ENCODE measurements around the gene PAIP1. TPM values are rescaled to one million over a fixed set of nuclear protein-coding genes. Genes with fewer than 3 reads are reported as not detected.
A peak's percentile ranks its signal among the peaks of the same experiment; 100 is the strongest.
"Not testable (repeated sequence)": the region's sequence is repeated elsewhere in the genome, so short reads cannot be mapped to it uniquely, and the experiment has no call there.

The PAIP1 gene
- polyA plus RNA-seq, 10 donors = 90.1 to 119 (median 101) TPM

DNA sequence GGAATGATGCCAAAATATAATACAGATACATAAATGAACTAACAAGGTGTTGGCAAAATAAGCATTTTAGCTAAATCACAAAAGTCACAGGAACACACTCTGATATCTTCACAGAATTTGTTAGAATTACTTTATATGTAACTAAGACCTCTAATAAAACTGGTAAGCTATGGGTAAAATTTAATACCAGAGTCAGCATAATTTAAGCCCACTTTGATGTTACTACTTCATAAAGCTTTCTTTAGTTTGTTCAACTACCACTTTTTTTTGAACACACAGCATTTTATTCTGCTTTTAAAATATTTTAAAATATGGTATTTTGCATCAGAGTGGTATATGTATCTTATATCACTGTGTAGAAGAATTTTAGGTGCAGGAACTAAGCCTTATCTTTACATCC lies 19.9 kb downstream of the PAIP1 start:
- DNase-seq = no peak

GRCh38 chr5:43533646-43534045 lies 23.2 kb downstream of the PAIP1 start:
- no peak for DNase-seq

GRCh38 chr5:43530648-43531047 lies 26.2 kb downstream of the PAIP1 start:
- no peak for DNase-seq

GRCh38 chr5:43523662-43524072 lies 33.2 kb downstream of the PAIP1 start:
- peak in 2 of 3 donors; percentile 20 to 46 for DNase-seq

DNA sequence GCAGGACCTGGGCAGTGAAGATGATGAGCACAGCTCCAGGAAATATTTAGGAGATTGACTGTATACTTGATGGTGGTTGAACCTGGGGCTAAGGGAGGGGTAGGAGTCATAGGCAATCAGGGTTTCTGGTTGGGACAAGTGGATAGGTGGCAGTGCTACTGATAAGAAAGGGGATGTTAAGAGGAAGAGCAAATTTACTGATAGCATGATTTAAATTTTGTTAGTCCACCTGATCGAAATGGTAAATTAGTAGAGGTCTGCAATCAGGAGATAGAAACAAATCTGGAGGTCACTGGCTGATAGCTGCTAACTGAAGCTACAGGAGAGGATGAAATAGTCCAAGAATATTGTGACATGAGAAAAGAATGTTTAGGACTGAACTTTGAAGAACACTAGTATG lies 36.3 kb downstream of the PAIP1 start:
- DNase-seq = no peak

DNA sequence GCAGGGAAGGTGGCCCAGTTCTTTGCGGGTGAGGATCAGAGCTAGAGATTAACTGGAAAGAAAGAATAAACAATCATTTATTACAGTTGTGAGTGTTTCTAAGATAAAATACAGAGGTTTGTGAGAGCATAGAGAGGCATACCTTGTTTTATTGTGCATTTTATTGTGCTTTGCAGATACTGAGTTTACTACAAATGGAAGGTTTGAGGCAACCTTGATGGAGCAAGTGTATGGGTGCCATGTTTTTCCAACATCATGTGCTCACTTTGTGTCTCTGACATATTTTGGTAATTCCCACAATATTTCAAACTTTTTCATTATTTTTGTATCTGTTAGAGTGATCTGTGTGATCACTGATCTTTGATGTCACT lies 41.2 kb downstream of the PAIP1 start:
- no peak for DNase-seq

- DNase-seq = peak; percentile 96 to 98 (median 97)
Measured at GRCh38 chr5:43514816-43515677, 41.8 kb downstream of the PAIP1 start, which contains the start of gene C5orf34. Gene C5orf34 (minus strand): TSS chr5:43515148. CDS start chr5:43509339, 5,809 bp downstream.

DNA sequence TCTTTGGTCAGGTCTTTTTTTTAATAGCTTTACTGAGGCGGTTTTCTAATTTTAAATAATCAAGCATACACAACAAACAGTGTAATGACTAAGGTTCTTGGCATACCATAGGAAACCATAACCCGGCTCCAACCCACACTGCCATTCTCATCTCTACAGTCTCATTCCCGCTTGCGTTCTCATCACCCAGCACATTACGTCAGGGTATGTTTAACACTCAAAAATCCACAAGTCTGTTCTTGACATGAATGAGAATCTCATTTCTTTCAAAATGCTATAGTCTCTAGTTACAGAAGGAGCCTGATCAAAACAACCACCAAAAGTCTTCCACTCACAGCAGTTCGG lies 42.4 kb downstream of the PAIP1 start:
- DNase-seq = peak in 1 of 3 donors; percentile 42

DNA sequence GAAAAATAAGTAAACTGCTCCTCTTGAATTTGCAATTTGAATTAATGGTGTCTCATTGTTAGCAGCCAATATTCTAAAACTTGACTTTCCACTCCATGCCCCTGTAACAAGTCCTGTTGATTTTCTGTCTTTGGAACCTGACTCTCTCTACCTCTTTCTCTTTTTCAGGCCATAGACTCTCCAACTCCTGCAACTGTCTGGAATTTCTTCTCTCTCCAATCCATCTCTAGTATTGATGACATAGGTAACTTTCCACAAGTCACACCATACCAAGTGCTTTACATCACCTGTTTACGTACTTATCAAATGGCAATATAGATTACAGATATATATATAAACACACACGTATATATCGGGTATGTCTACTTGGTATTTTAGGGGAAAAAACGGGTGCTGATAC lies 42.9 kb downstream of the PAIP1 start:
- DNase-seq = peak in 1 of 3 donors; percentile 23

DNA sequence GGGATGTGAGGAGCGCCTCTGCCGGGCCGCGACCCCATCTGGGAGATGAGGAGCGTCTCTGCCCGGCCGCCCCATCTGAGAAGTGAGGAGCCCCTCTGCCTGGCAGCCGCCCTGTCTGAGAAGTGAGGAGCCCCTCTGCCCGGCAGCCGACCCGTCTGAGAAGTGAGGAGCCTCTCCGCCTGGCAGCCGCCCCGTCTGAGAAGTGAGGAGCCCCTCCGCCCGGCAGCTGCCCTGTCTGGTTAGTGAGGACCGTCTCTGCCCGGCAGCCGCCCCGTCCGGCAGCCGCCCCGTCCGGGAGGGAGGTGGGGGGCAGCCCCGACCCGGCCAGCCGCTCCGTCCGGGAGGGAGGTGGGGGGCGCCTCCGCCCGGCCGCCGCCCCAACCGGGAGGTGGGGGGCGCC lies 45.8 kb downstream of the PAIP1 start:
- DNase-seq = not testable (repeated sequence)

DNA sequence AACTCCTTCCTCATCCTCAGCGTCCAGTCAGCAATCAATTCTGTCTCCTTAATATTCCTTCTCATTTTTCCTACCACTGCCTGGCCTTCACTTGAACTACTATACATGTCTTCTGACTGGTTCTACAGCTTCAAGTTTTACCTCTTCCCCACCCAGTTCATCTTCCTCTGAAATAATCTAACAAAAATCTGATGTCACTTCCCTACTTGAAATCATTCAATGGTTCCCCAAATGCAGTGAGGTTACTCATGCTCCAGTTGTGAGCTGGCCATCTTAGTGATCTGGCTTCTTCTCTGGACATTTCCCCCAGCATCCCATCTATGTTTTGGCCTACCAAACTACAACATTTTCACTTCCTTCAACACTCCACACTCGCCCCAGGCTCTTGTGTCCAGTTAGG lies 58.3 kb downstream of the PAIP1 start:
- DNase-seq = no peak

- no peak for DNase-seq
Measured at GRCh38 chr5:43497311-43498104, 59.4 kb downstream of the PAIP1 start.

- DNase-seq = no peak
Measured at GRCh38 chr5:43491326-43491725, 65.6 kb downstream of the PAIP1 start.

- DNase-seq = no peak
Measured at GRCh38 chr5:43486353-43486752, 70.5 kb downstream of the PAIP1 start.

- DNase-seq = no peak
Measured at GRCh38 chr5:43485406-43485805, 71.5 kb downstream of the PAIP1 start.

- DNase-seq = peak in 2 of 3 donors; percentile 78 to 83
Measured at GRCh38 chr5:43484106-43484849, 72.6 kb downstream of the PAIP1 start.

DNA sequence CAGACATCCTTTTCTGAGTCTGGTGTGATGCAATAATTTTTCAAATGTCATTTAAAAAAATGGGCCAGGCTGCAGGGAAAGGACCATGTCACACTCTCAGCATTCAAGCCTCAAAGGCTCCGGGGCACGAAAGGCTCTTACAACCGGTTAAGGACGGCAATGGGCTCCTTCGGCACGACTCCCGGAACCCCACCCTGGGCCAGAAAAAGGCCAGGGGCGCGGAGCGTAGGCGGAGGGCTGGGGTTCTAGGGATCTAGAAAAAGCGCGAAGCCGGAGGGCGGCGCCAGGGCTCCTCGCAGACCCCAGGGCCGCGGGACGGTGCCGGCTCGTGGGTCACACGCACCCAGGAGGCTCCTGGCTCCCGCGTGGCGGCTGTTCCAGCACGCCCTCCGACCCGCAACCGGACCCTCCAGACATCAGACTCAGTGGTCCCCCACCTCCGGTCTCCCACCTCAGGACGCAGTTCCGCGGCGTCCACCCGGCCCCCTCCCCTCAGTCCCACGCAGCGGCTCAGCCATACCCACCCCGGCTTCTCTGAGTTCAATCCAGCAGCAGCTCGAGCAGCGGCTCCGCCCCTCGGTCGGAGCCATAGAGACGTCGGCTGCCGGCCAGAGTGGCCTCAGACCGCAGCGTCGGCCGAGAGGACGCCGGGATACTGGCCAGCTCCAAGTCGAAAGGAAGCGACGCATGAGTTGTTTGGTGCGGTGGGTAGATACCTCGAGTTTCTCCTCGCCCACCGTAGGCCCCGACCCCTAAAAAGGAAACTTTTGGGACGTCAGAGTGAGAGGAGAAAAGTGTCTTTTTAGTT lies 73.4 kb downstream of the PAIP1 start, which contains the start of gene TMEM267:
Gene TMEM267, minus strand, starts transcription at position 568 of the 808 bp plus-strand sequence. CDS start 29,896 bp downstream, outside the sequence.
- peak; percentile 95 to 99 (median 97) for DNase-seq

GRCh38 chr5:43482490-43483297 lies 74.2 kb downstream of the PAIP1 start:
- peak in 2 of 3 donors; percentile 2 to 29 for DNase-seq

Data from muscle of back (tissue), 11 donors.